ENCODE data around the gene CD93.

The CD93 gene, protein sequence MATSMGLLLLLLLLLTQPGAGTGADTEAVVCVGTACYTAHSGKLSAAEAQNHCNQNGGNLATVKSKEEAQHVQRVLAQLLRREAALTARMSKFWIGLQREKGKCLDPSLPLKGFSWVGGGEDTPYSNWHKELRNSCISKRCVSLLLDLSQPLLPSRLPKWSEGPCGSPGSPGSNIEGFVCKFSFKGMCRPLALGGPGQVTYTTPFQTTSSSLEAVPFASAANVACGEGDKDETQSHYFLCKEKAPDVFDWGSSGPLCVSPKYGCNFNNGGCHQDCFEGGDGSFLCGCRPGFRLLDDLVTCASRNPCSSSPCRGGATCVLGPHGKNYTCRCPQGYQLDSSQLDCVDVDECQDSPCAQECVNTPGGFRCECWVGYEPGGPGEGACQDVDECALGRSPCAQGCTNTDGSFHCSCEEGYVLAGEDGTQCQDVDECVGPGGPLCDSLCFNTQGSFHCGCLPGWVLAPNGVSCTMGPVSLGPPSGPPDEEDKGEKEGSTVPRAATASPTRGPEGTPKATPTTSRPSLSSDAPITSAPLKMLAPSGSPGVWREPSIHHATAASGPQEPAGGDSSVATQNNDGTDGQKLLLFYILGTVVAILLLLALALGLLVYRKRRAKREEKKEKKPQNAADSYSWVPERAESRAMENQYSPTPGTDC

DNA sequence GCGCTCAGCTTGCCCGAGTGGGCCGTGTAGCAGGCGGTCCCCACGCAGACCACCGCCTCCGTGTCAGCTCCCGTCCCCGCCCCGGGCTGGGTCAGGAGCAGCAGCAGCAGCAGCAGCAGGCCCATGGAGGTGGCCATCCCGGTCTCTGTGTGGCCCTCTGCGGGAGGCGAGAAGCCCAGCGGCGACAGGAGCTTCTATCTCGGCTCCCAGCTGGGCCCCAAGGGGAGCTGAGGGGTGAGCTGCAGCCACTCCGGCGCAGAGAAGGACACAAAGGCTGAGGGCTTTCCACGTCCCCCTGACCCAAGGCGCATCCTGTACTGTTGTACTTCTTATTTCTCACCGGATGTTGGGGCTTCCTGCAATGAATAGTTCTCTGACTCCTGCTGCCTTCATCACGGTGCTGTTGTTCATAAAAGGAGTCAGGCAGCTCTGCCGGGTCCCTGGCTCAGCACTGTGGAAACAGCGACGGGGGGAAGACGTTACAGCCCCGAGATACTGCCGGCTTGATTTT, at the start of gene CD93:
TSS of gene CD93 (minus strand) at position 269 of the 511 bp plus-strand sequence. CDS start at position 137, 132 bp downstream.
- DNase-seq, result no peak

DNA sequence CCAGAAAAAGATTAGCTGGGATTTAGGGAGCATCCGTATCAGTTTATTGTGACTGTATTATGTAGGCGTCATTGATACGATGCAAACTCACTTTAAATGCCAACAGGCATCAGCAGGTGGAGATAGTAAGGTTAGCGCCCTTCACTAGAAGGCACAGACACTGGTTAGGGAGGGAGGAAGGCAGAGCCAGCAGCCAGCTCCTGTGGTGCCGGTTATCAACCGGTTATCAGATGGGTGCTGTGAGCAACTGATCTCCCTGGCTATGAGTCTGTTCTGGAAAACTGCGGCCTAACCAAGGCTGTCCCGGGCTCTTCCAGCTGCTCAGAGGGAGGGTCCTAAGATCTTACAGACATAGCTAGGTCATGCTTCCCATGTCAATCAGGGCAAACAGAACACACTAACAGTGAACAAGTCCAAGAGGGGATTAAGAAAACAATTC, 47.5 kb upstream of the CD93 start:
- no peak for DNase-seq

DNA sequence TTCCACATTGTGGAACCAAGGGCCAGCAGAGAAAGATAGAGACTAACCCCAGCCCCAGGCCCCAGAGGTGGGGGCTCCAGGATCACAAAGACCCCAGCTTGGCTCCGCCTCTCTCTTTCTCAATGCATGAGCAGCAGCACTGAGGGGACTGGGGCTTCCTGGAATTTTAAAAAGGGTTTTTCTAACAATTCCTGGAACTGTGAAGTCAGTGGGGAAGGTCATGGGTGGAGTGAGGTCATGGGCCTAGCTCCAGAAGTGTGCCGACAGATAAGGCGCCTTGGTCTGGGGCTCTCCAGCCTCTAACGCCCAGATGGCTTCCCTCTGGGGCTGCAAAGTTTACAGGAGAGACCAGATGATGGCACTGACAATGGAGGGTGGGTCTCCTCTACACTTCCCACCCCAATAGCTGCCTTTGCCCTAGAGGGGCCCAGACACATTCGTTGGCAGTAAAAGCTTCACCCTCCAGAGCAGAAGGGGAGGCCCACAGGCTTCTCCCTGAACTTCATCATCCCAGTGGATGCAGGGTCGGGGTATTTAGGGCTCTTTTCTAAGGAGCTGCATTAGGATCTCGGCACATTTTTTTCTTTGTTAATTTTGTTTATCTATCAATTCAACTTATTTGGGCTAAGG, 46.9 kb upstream of the CD93 start:
- no peak for DNase-seq

DNA sequence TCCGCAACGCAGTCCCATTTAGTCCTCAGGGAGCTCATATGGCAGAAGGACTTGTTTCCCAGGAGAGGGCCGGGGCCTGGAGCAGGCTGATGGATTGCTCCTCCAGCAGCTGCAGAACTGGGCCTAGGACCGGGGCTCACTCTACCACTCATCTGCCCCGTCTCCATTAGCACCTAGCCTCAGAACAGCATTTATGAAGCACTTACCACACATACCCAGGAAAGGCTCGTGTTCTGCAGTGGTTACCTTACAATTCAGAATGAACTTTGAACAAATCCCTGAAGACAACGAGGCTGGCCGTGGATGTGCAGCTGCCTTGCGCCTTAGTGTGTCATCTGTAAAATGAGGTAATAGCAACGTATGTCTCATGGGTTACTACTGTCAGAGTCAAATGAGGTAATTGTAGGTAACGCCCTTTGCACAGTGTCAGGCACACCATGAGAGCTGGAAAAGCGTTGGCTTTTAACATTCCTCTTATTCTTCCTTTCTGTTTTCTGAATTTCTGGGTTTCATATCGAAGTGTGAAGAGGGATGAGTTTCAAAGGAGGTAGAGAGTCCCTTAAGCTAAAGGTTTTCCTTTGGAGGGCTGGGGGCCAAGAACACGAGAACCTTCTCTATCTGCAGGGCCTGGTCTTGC, 46.3 kb upstream of the CD93 start:
- DNase-seq, result no peak

DNA sequence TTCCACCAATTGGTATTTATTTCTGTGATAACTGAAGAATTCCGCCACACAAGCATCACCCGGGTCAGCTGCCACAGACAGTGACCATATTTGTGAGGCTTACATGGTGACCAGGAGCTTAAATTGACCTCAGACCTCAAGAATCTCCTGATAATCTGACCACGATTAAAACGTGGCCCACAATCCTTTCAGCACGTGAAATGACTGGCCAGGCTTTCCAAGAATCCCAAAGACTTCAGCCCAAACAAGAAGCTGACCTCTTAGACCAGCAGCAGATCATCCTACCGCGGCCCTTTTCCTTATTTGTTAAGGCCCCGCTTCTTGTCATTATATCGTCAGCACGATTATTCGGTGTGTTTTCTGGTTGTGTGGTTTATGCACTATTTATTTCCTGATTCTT, 45.6 kb upstream of the CD93 start:
- DNase-seq, result no peak

GRCh38 chr20:23130622-23131140, 44.6 kb upstream of the CD93 start:
- no peak for DNase-seq

DNA sequence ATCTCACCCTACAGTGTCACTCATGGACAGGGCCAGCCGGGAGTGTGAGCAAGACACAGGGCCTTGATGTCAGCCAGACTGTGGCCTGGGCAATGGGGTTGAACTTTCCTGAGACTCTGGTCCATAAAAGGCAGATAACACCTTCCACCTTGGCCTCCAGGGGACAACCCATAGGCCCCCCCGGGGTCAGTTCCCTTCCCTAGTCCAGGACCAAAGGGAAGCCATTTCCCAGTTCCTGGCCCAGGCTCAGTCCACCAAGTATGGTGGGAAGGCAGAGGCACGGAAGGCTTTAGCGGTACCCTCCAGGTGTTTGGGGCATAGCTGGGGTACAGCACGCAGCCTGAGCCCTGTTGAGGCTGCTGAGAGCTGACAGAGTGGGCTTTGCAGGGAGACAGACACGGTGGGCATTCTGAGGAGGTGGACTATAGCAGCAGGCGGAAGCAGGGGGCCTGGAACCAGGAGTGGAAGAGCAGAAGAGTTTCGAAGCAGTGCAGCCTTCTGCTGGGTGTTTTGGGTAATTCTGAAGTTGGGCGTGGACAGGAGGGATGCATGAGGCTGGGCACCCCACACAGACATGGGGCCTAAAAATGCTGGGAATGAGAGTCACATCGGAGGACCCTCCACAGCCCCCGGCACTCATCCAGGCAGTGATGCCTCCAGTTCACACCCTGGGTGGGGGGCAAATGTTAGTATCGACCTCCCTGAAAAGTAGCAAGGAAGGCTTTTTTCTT, 43.9 kb upstream of the CD93 start:
- DNase-seq, result no peak

- no peak for DNase-seq
These were observed 43.1 kb upstream of the CD93 start for GRCh38 chr20:23129266-23129665.

DNA sequence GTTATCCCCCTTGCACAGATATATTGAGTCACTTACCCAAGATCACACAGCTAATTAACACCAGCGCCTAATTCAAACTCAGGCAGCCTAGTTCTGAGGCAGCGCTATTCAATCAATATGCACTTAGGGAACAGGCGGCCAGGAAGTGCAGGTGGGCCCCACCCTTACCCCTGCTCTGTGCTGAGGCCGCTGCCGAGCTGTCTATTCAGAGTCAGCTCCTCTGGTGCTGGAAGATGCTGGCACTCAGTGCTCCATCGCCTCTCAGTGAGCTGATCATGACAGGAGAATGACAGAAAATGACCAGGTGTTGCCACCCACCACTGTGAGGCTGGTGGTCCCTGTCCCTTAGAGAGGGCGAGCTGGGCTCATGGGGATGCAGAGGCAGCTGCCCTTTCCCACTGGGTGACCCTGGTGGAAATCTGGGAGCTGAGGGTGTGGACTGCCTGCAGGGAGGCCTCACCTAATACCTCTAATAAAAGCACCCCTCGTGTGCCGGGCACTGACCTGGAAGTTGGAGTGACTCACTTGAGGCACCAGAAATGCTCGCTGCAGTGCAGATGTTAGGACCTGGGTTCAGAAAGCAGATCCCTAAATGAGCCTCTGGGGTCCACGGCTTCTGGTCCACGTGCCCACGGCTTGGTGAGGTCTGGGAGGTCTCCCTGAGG, 42.5 kb upstream of the CD93 start:
- DNase-seq, result peak; percentile 45

- DNase-seq, result no peak
These were observed 41.6 kb upstream of the CD93 start for GRCh38 chr20:23127506-23128279.

DNA sequence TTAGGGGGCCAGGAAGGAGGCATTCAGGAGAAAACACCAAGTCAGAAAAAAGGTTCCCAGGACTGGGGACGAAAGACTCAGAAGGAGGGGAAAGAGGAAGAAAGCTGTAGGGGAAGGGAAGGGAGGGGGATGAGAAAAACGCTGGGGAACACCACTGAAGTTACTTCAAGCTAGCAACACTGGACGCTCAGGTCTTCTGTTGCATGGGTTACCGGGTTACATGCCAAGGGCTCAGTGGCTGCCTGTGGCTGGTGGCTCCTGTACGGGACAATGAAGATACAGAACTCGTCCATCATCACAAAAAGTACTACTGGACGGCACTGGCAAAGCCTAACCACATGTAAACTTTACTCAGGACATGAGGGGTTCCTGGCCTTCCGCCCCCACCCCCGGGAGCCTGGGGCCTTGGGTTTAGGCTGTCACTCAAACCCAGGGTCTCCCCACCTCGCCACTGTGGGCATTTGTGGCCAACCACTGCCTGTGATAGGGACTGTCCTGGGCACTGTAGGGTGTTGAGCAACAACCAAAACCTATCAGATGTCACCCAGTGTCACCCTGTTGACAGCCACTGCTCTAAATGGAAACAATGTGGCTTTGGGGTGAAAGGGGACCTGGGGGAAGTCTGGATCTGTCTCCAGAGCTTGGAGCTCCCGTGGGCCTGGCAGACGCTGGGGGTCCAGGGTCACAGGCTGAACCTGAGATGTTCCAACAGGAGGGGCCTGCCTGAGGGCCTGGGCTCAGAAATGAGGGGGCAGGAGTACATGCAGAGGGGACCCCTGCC, 40.3 kb upstream of the CD93 start:
- no peak for DNase-seq

GRCh38 chr20:23125625-23126191, 39.6 kb upstream of the CD93 start:
- no peak for DNase-seq

- DNase-seq, result peak; percentile 58
These were observed 39.0 kb upstream of the CD93 start for GRCh38 chr20:23125159-23125558.

DNA sequence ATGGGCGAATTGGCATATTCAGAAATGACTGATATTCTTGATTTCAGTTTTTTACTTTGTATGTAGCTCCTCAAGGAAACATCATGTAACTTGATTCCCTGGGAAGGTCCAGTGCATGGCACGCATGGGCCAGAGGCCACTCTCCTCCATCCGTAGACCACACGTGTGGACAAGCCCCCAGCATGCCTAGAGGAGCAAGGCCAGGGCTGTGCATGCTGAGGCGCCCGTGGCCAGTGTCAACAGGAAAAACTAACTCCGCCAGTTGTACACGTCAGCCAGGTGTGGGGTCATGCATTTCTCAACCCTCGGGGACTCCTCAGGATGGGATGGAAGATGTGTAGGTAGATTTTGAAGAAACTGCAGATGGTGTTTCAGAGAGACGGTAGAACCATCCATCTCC, 37.8 kb upstream of the CD93 start:
- no peak for DNase-seq

DNA sequence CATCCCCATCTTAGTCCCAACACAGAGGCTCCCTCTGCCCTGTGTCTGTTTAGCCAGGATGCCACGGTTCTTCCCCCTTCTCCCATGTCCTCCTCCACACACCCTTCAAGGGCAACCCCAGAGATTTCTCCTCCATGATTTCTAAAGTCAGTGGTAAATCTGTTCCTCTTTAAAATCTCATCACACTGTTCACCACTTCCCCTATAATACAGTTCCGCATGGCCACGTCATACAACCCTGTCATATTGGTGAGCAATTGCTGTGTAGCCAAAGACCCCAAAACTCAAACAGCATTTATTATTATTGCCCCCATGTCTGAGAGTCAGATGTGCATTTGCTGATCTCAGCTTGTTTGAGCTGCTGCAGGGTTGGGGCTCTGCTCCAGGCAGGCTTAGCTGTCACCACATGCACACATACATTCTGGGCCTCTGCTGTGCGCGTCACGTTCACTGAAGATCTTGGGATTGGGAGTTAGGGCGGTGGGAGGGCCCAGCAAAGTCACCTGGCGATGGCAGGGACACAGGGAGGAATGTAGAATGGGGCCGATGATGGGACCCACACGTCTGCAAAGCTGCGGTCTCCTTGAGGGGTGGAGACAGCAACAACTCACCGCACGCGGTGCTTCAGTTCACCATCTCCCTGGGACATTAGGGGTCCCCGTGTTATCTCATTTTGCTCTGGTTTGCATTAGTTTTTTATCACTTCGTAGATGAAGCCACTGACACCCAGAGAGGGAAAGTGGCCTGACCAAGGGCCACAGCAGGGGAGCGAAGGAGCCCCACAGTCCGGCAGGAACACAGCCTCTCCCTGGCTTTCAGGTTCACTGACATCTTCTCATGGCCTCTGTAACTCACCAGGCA, 36.9 kb upstream of the CD93 start:
- no peak for DNase-seq

DNA sequence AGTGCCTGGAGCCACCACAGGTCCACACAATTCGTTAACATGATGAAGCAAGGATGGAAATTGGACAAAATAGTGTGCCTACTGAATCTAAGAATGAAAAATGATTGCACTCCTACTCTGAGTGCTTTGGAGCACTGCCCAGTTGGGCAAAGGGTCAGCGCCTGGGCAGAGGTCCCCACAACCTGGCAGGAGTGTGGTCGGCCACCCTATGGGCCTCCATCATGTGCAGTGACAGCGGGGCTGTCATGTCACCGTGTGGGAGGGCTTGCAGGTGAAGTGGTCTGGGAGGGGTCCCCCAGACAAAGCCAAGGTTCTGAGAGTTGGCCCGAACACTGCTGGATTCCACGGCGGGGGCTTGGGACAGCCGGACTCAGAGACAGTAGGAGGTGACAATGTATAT, 36.2 kb upstream of the CD93 start:
- no peak for DNase-seq

- DNase-seq, result no peak
These were observed 35.7 kb upstream of the CD93 start for GRCh38 chr20:23121751-23122320.
